ENCODE results near the gene AVEN. TPM values are rescaled to one million over a fixed set of nuclear protein-coding genes. Genes with fewer than 3 reads are reported as not detected.

Gene AVEN
- total RNA-seq, 6 experiments from 2014 or later: 8.2 to 10.2 (median 9.4) TPM

DNA sequence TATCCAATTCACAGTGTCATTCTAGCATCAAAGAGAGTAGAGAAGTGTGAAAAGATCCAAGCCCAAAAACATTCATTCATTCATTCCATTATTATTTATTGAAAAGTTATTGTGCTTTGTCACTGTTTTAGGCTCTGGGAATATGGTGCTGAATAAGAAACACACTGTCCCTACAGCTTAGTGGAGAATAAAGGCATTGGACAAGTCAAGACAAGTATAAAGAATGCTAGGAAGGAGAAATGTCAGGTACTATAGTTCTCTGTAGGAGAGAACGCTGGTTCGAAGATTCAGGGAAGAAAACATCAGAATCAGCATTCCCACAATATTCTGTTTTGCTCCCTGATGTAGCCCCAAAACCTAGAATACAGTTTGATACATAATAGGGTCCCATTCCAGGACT is 199.5 kb downstream of the AVEN start:
- no peaks in the 10 kb centered on the region for H3K27me3 ChIP-seq
- no peak for ATAC-seq
- TF ChIP-seq, protein P1, sequence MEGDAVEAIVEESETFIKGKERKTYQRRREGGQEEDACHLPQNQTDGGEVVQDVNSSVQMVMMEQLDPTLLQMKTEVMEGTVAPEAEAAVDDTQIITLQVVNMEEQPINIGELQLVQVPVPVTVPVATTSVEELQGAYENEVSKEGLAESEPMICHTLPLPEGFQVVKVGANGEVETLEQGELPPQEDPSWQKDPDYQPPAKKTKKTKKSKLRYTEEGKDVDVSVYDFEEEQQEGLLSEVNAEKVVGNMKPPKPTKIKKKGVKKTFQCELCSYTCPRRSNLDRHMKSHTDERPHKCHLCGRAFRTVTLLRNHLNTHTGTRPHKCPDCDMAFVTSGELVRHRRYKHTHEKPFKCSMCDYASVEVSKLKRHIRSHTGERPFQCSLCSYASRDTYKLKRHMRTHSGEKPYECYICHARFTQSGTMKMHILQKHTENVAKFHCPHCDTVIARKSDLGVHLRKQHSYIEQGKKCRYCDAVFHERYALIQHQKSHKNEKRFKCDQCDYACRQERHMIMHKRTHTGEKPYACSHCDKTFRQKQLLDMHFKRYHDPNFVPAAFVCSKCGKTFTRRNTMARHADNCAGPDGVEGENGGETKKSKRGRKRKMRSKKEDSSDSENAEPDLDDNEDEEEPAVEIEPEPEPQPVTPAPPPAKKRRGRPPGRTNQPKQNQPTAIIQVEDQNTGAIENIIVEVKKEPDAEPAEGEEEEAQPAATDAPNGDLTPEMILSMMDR (IDR thresholded peaks at IDR 0.05): no peak
- TF ChIP-seq POLR2A (IDR thresholded peaks at IDR 0.05): no peak
- H3K4me1 ChIP-seq: no peaks in the 10 kb centered on the region
- H3K9me3 ChIP-seq: no peaks in the 10 kb centered on the region
- H3K4me3 ChIP-seq: no peak overlapping the region
- no peaks in the 10 kb centered on the region for H3K36me3 ChIP-seq
- DNase-seq: no peak
- H3K27ac ChIP-seq: no peak overlapping the region
- 48% methylated on average over 2 of the region's 2 CpGs for WGBS (ENCODE audit: insufficient coverage, low coverage, low lambda C conversion rate, missing lambda C conversion rate)
- intact Hi-C loops (cut with DNase I): no loop called here

DNA sequence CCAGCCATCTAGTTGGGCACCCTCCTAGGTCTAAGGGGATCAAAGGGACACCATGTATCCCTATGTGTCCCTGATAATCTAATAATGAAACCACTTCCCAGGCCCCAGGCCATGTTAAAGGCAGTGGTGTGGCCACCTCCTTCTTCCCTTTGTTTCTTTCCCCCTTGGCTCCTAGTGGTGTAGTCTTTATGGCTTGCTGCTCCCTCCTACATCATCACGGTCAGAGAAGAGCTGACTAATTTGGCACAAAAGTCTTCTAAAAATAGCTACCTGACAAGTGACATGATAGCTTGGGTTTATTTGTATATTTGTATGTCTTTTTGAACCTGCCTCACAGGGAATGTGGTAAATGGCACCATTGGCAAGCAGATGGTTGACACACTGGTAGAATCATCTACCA is 201.7 kb downstream of the AVEN start:
- Histone ChIP-seq H3K27ac (no peak overlapping the region), H3K4me3 (no peak overlapping the region), H3K36me3 (no peaks in the 10 kb centered on the region), H3K27me3 (no peaks in the 10 kb centered on the region), H3K9me3 (no peaks in the 10 kb centered on the region), H3K4me1 (no peaks in the 10 kb centered on the region)
- ATAC-seq (no peak), DNase-seq (no peak)
- WGBS (ENCODE audit: insufficient coverage, low coverage, low lambda C conversion rate, missing lambda C conversion rate): 80% methylated on average over 1 of the region's 1 CpG
- TF ChIP-seq POLR2A (IDR thresholded peaks at IDR 0.05): no peak
- TF ChIP-seq, protein P1 (IDR thresholded peaks at IDR 0.05): no peak
- intact Hi-C loops (cut with DNase I): no loop called here

DNA sequence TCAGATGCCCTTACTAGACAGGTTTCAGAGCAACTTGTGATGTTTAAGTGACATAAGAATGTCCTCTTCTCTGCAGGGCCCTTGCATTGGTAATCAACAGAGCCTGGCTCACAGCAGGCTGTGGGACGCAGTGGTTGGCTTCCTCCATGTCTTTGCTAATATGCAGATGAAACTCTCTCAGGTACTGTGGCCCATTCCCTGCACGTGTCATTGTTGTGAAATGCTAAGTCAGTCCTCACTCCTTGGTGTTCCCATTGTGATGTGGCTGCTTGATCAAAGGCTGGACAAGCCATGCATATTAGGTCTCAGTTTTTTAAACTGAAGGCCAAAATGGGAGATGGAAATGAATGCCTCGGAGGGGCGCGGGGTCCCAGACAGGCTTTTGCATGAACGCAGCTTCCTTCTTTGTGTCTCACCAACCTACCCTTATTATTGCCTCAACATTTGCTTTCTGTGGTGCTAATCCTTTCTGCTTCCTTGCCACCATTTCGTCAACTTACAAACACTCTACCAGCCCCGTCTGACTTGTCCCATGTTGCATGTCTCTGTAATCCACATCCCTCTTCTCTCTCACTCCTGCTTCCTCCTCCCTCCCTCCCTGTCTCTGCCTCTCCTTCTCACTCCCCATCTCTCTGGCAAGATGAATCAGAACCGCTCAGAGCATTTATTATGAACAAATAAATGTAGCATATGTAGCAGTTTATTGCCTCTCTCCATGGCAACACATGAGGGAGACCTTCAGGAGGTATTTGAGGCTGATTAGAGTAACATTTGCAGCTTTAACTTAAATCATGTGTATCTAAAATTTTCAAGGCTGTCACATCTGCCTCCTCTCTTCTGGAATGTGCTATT is 203.9 kb downstream of the AVEN start:
- no peaks in the 10 kb centered on the region for H3K27me3 ChIP-seq
- TF ChIP-seq, protein P1 (IDR thresholded peaks at IDR 0.05): no peak
- TF ChIP-seq POLR2A (IDR thresholded peaks at IDR 0.05): no peak
- no peak for ATAC-seq
- H3K4me1 ChIP-seq: no peaks in the 10 kb centered on the region
- H3K4me3 ChIP-seq: no peak overlapping the region
- 28% methylated on average over 8 of the region's 9 CpGs for WGBS (ENCODE audit: insufficient coverage, low coverage, low lambda C conversion rate, missing lambda C conversion rate)
- no peaks in the 10 kb centered on the region for H3K36me3 ChIP-seq
- no peaks in the 10 kb centered on the region for H3K9me3 ChIP-seq
- H3K27ac ChIP-seq: no peak overlapping the region
- intact Hi-C loops (cut with DNase I): no loop called here
- DNase-seq: no peak

DNA sequence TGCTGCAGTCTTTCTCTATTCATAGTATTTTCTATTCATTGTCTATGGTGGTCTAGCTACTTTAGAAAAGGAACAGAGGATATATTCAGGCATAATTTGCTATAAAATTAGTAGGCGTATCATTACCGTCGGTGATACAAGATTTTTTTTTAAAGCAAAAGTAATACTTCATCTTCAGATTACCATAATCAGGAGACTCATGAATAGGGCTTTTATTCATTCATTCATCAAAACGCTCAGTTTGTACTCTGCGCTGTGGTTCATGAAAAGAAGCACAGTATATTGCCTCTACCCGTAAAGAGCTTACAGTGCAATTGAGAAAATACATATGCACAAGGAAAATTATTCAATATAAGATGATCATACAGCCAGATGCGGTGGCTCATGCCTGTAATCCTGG is 207.4 kb downstream of the AVEN start:
- Histone ChIP-seq H3K36me3 (no peaks in the 10 kb centered on the region), H3K4me3 (no peak overlapping the region), H3K27me3 (no peaks in the 10 kb centered on the region), H3K4me1 (no peaks in the 10 kb centered on the region), H3K9me3 (no peaks in the 10 kb centered on the region), H3K27ac (no peak overlapping the region)
- DNase-seq: no peak
- intact Hi-C loops (cut with DNase I): no loop called here
- TF ChIP-seq POLR2A (IDR thresholded peaks at IDR 0.05): no peak
- TF ChIP-seq, protein P1 (IDR thresholded peaks at IDR 0.05): no peak
- 87% methylated on average over 7 of the region's 7 CpGs for WGBS (ENCODE audit: insufficient coverage, low coverage, low lambda C conversion rate, missing lambda C conversion rate)
- ATAC-seq: no peak

Measured in right lobe of liver (tissue), 6 donors.